ENCODE data around the gene DLG1. TPM values are rescaled to one million over a fixed set of nuclear protein-coding genes. Genes with fewer than 3 reads are reported as not detected.
A peak's percentile ranks its signal among the peaks of the same experiment; 100 is the strongest.

The DLG1 gene
- total RNA-seq, 1 donor from 2014 or later: 138 TPM

DNA sequence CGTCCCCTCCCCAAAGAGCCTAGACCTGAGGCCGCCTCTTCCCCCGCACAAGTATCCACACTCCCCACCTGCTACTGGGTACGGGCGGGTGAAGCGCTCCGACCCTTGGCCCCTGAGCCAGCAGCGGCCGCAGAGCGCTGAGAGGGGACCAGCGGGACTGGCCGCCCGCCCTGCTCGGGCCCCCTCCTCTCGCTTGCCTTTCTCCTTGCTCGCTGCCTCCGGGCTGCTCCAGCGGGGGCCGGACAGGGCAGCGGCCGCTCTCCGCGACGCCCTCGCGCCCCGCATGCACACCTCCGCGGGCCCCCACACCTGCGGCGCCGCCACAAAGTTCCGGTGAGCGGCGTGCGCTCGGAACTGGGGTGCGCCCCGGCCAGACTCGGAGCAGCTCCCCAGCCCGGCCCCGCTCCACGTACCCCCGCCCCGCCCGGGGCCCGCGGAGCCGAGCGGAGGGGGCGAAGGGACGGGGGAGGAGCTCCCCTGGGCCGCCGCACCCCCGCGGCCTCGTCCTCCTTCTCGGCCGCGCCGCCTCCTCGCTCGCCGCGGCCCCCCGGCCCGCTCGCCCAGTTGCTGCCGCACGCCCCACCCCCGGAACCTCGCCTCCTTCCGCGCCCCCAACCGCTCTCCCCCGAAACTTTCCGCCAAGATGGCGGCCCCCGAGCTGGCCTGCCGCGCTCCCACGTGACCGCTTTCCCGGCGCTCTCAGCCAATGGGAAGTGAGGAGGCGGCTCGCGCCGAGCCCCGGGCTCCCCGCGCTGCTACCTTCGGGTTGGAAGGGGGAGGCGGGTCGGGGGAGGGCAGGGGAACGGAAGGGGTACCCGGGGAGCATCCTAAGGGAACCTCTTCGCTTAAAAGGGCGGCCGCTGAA, 704 bp downstream of the DLG1 start:
- Histone ChIP-seq H4K20me1 (ENCODE audit: low read depth) (peaks cover 44% of the 10 kb centered on the region), H3F3A (ENCODE audit: low read depth) (peaks cover 29% of the 10 kb centered on the region), H3K79me2 (ENCODE audit: low read depth) (peaks cover 51% of the 10 kb centered on the region), H3K36me3 (peaks cover 17% of the 10 kb centered on the region), H3K27ac (peak overlapping the region; percentile 95), H3K9ac (peak overlapping the region; percentile 87), H2AFZ (replicated peaks) (peak overlapping the region; percentile 90), H3K27me3 (peaks cover 13% of the 10 kb centered on the region), H3K4me2 (peak overlapping the region; percentile 82), H3K9me3 (ENCODE audit: low read depth) (no peaks in the 10 kb centered on the region), H3K4me3 (peak overlapping the region; percentile 94), H3K4me1 (peaks cover 34% of the 10 kb centered on the region)
- Mint-ChIP-seq H3K27me3 (ENCODE audit: insufficient read depth, low read depth) (peaks cover 5% of the 10 kb centered on the region), H3K36me3 (peaks cover 14% of the 10 kb centered on the region), H3K4me1 (peaks cover 38% of the 10 kb centered on the region), H3K4me3 (peak overlapping the region; percentile 94), H3K27ac (peak overlapping the region; percentile 86), H3K9me3 (no peaks in the 10 kb centered on the region)
- TF ChIP-seq EZH2phosphoT487 (IDR thresholded peaks at IDR 0.05): no peak
- TF ChIP-seq CTCF (IDR thresholded peaks at IDR 0.05): no peak
- no peak for TF ChIP-seq EZH2 (IDR thresholded peaks at IDR 0.05)
- DNase-seq (ENCODE audit: low spot score): peak; percentile 96

- TF ChIP-seq CTCF (IDR thresholded peaks at IDR 0.05): no peak
- TF ChIP-seq EZH2 (IDR thresholded peaks at IDR 0.05): no peak
- TF ChIP-seq EZH2phosphoT487 (IDR thresholded peaks at IDR 0.05): no peak
- Histone ChIP-seq H3K4me2 (peak overlapping the region; percentile 82), H2AFZ (replicated peaks) (peak overlapping the region; percentile 90), H3F3A (ENCODE audit: low read depth) (peaks cover 29% of the 10 kb centered on the region), H3K27ac (no peak overlapping the region), H3K27me3 (peaks cover 13% of the 10 kb centered on the region), H3K79me2 (ENCODE audit: low read depth) (peaks cover 58% of the 10 kb centered on the region), H3K9ac (peak overlapping the region; percentile 87), H3K9me3 (ENCODE audit: low read depth) (no peaks in the 10 kb centered on the region), H3K36me3 (peaks cover 19% of the 10 kb centered on the region), H4K20me1 (ENCODE audit: low read depth) (peaks cover 51% of the 10 kb centered on the region), H3K4me1 (peaks cover 34% of the 10 kb centered on the region), H3K4me3 (peak overlapping the region; percentile 94)
- Mint-ChIP-seq H3K27me3 (ENCODE audit: insufficient read depth, low read depth) (peaks cover 5% of the 10 kb centered on the region), H3K27ac (peak overlapping the region; percentile 82), H3K4me1 (peaks cover 32% of the 10 kb centered on the region), H3K9me3 (no peaks in the 10 kb centered on the region), H3K36me3 (peaks cover 19% of the 10 kb centered on the region), H3K4me3 (peak overlapping the region; percentile 94)
- no peak for DNase-seq (ENCODE audit: low spot score)
Measured at GRCh38 chr3:197297002-197297401, 1.4 kb downstream of the DLG1 start.

- Mint-ChIP-seq H3K36me3 (peaks cover 20% of the 10 kb centered on the region), H3K4me1 (peaks cover 32% of the 10 kb centered on the region), H3K27me3 (ENCODE audit: insufficient read depth, low read depth) (peaks cover 5% of the 10 kb centered on the region), H3K27ac (no peak overlapping the region), H3K9me3 (no peaks in the 10 kb centered on the region), H3K4me3 (peak overlapping the region; percentile 94)
- Histone ChIP-seq H3K9me3 (ENCODE audit: low read depth) (no peaks in the 10 kb centered on the region), H3K36me3 (peaks cover 24% of the 10 kb centered on the region), H3K79me2 (ENCODE audit: low read depth) (peaks cover 63% of the 10 kb centered on the region), H3K27ac (no peak overlapping the region), H3K4me2 (peak overlapping the region; percentile 82), H3K27me3 (peaks cover 13% of the 10 kb centered on the region), H3K9ac (peak overlapping the region; percentile 87), H3K4me1 (peaks cover 34% of the 10 kb centered on the region), H4K20me1 (ENCODE audit: low read depth) (peaks cover 55% of the 10 kb centered on the region), H3F3A (ENCODE audit: low read depth) (peaks cover 29% of the 10 kb centered on the region), H3K4me3 (peak overlapping the region; percentile 94), H2AFZ (replicated peaks) (no peak overlapping the region)
- DNase-seq (ENCODE audit: low spot score): no peak
- TF ChIP-seq EZH2phosphoT487 (IDR thresholded peaks at IDR 0.05): no peak
- TF ChIP-seq CTCF (IDR thresholded peaks at IDR 0.05): no peak
- TF ChIP-seq EZH2 (IDR thresholded peaks at IDR 0.05): no peak
Measured at GRCh38 chr3:197296545-197296944, 1.9 kb downstream of the DLG1 start.

Measured in neural progenitor cell (in vitro differentiated cells).